Heart left ventricle (tissue), 16 donors: ENCODE results near the gene TCF4. TPM values are rescaled to one million over a fixed set of nuclear protein-coding genes. Genes with fewer than 3 reads are reported as not detected.

Source experiments
- ATAC-seq, 4 donors: fragments of 200-7000 bp; cut with Tn5 transposase; one replicate each; pipeline ENCODE4 v1.9.1; 2020 to 2022; ENCODE audit warnings: moderate library complexity in 4 of 4, mild to moderate bottlenecking in 3 of 4, moderate number of reproducible peaks in 1 of 4
- DNase-seq, 5 donors: peaks; one replicate each; pipeline ENCODE4 v3.0.0-alpha.2; 2020
- H3K27ac ChIP-seq, 12 donors: fragments of 200-600 bp; sonication (generic) in 4 of 12; one replicate each; pipeline versions ENCODE4 v1.5.0 to v1.8.0; 2016 to 2022; ENCODE audit warnings: mild to moderate bottlenecking in 2 of 12
- H3K27me3 ChIP-seq, 9 donors: fragments of 200-600 bp; sonication (generic) in 2 of 9; one replicate each; pipeline versions ENCODE4 v1.5.1 to v1.8.0; 2016 to 2022; ENCODE audit warnings: mild to moderate bottlenecking in 3 of 9
- H3K36me3 ChIP-seq, 9 donors: fragments of 200-600 bp; sonication (generic) in 2 of 9; one replicate each; pipeline versions ENCODE4 v1.5.0 to v1.8.0; 2018 to 2022; ENCODE audit warnings: mild to moderate bottlenecking in 2 of 9
- H3K4me1 ChIP-seq, 12 donors: fragments of 200-600 bp; sonication (generic) in 4 of 12; one replicate each; pipeline versions ENCODE4 v1.5.0 to v1.8.0; 2016 to 2022; ENCODE audit warnings: mild to moderate bottlenecking in 3 of 12
- H3K4me3 ChIP-seq, 12 donors: fragments of 200-600 bp; sonication (generic) in 4 of 12; one replicate each; pipeline versions ENCODE4 v1.5.0 to v1.8.0; 2017 to 2022; ENCODE audit warnings: mild to moderate bottlenecking in 9 of 12, moderate library complexity in 4 of 12
- H3K9me3 ChIP-seq, 12 donors: fragments of 200-600 bp; sonication (generic) in 4 of 12; one replicate each; pipeline versions ENCODE4 v1.5.0 to v1.8.0; 2016 to 2022; ENCODE audit warnings: mild to moderate bottlenecking in 1 of 12
- CTCF ChIP-seq, 12 donors: fragments of 200-600 bp; sonication (generic) in 4 of 12; IDR thresholded peaks; one replicate each; pipeline versions ENCODE4 v1.5.0 to v1.8.0; 2018 to 2022; ENCODE audit warnings: antibody characterized with exemption in 12 of 12, mild to moderate bottlenecking in 5 of 12
- POLR2A ChIP-seq, 2 donors: fragments of 450-650 bp; IDR thresholded peaks; one replicate each; pipeline ENCODE4 v1.6.1; 2017; ENCODE audit warnings: antibody characterized with exemption in 2 of 2, mild to moderate bottlenecking in 2 of 2, moderate library complexity in 2 of 2
- WGBS, 4 donors: extraction: QIAGEN DNeasy Blood & Tissue Kit in 2 of 4; methylation state at CpG; one replicate each; pipeline versions ENCODE4 v1.1.5 to v1.1.7; 2013 to 2018; 5-methylcytosine and 5-hydroxymethylcytosine counted together
- intact Hi-C, 10 donors: fragments of 100-400 bp; cut with DNase I; formaldehyde crosslinking; loops; one replicate each; pipeline versions ENCODE4 v1.11.1 to v1.14.2; 2022
- polyA plus RNA-seq, 2 donors: library from polyadenylated mRNA; stranded (reverse); fragments of 200-250 nt; gene quantifications; one replicate each; pipeline ENCODE4 v1.2.3, GENCODE V29; 2013
- total RNA-seq, 9 donors: library from RNA; depleted of rRNA in 2 of 9; stranded (reverse); fragments of >200 nt in 2 of 9; fragmentation: NEBNext Ultra II Directional in 3 of 9; extraction: Animal tissue kit (Norgen Biotek cat#: 25700) in 3 of 9; gene quantifications; one replicate each; pipeline versions ENCODE4 v1.1.0 to v1.2.4, GENCODE V29; 2016 to 2023
- donor health status: ischemic (EF 13 %, LVEDD 7.1; RV severe dilation, severe dysfunction).
- donor health status: healthy with polysubstance abuse.
- donor health status: DM: no; HTN: yes; CAD: no.
- donor health status: DM: no; HTN: no; CAD: no.
- donor health status: ischemic (EF 25% LVEDD 6.9; RV normal size, moderate dysfunction).
- donor health status: ischemic (EF 25% LVEDD 5.7; RV mildly dilated, moderate dysfunction).
- donor health status: healthy.
- donor health status: DM: yes; HTN: yes; CAD: no.
- donor health status: ischemic (EF 35%, LVEDD 5.7; RV mildly dilated, moderate dysfunction).
- donor health status: nonischemic (EF 11% LVEDD 7.7; RV severe dilation, severe dysfunction).
- donor health status: DM: yes; HTN: yes; CAD: no.
- donor health status: PGD.
- donor health status: ischemic (EF 29% LVEDD 5.4; RV normal size, mild dysfunction).
- donor health status: nonischemic (EF 23%, LVEDD 6.1; RV moderate dilation, normal function).

Gene TCF4
- total and polyA plus RNA-seq, 11 donors = 12.8 to 119 (median 71.5) TPM

- intact Hi-C loops = loop anchor here in 1 of 10 donors (10.0 kb wide), 1 partner anchor 54 kb away; no protein-coding TSS in a partner anchor
- Histone ChIP-seq H3K27ac (peak overlapping the region in 1 of 12 donors; percentile 10), H3K4me3 (no peak overlapping the region), H3K4me1 (peaks cover 8 to 52% (median 32%) of the 10 kb centered on the region in 12 donors), H3K9me3 (no peaks in the 10 kb centered on the region), H3K27me3 (no peaks in the 10 kb centered on the region), H3K36me3 (peaks cover 0 to 93% (median 68%) of the 10 kb centered on the region in 9 donors)
- ATAC-seq = no peak
- WGBS, 4 donors = 62 to 69% (median 66%) methylated on average over 4 of the region's 4 CpGs
- no peak for DNase-seq
- TF ChIP-seq CTCF (IDR thresholded peaks at IDR 0.05) (no peak), POLR2A (IDR thresholded peaks at IDR 0.05) (no peak)
Observed at GRCh38 chr18:55261253-55261652, 326.7 kb downstream of the TCF4 start.

GRCh38 chr18:55258088-55258487 lies 329.9 kb downstream of the TCF4 start:
- intact Hi-C loops = loop anchor here in 1 of 10 donors (5.0 kb wide), 1 partner anchor 64 kb away; no protein-coding TSS in a partner anchor
- Histone ChIP-seq H3K27me3 (no peaks in the 10 kb centered on the region), H3K9me3 (peaks cover 0 to 8% (median 0%) of the 10 kb centered on the region in 12 donors), H3K4me3 (no peak overlapping the region), H3K36me3 (peaks cover 3 to 98% (median 89%) of the 10 kb centered on the region in 9 donors), H3K4me1 (peaks cover 0 to 28% (median 11%) of the 10 kb centered on the region in 12 donors), H3K27ac (no peak overlapping the region)
- 88 to 93% (median 90%) methylated on average over 4 of the region's 4 CpGs for WGBS, 4 donors
- ATAC-seq (no peak), DNase-seq (no peak)
- TF ChIP-seq POLR2A (IDR thresholded peaks at IDR 0.05) (no peak), CTCF (IDR thresholded peaks at IDR 0.05) (no peak)

GRCh38 chr18:55256929-55257289 lies 331.1 kb downstream of the TCF4 start:
- WGBS, 4 donors = 88 to 100% (median 99%) methylated on average over 1 of the region's 1 CpG
- DNase-seq = no peak
- no peak for TF ChIP-seq CTCF (IDR thresholded peaks at IDR 0.05)
- no peak for TF ChIP-seq POLR2A (IDR thresholded peaks at IDR 0.05)
- H3K27ac ChIP-seq = peak overlapping the region in 1 of 12 donors; percentile 3
- intact Hi-C loops = loop anchor here in 1 of 10 donors (5.0 kb wide), 1 partner anchor 65 kb away; no protein-coding TSS in a partner anchor
- no peak overlapping the region for H3K4me3 ChIP-seq
- peaks cover 0 to 28% (median 18%) of the 10 kb centered on the region in 12 donors for H3K4me1 ChIP-seq
- peaks cover 0 to 8% (median 0%) of the 10 kb centered on the region in 12 donors for H3K9me3 ChIP-seq
- peaks cover 3 to 90% (median 82%) of the 10 kb centered on the region in 9 donors for H3K36me3 ChIP-seq
- H3K27me3 ChIP-seq = no peaks in the 10 kb centered on the region
- ATAC-seq = no peak

GRCh38 chr18:55256226-55256928 lies 331.6 kb downstream of the TCF4 start:
- TF ChIP-seq CTCF (IDR thresholded peaks at IDR 0.05) (no peak), POLR2A (IDR thresholded peaks at IDR 0.05) (no peak)
- Histone ChIP-seq H3K4me3 (no peak overlapping the region), H3K27me3 (no peaks in the 10 kb centered on the region), H3K9me3 (peaks cover 0 to 8% (median 0%) of the 10 kb centered on the region in 12 donors), H3K27ac (no peak overlapping the region), H3K36me3 (peaks cover 3 to 86% (median 78%) of the 10 kb centered on the region in 9 donors), H3K4me1 (peaks cover 0 to 27% (median 19%) of the 10 kb centered on the region in 12 donors)
- ATAC-seq (no peak), DNase-seq (no peak)
- intact Hi-C loops = loop anchor here in 1 of 10 donors (5.0 kb wide), 1 partner anchor 66 kb away; no protein-coding TSS in a partner anchor
- WGBS, 4 donors = 90 to 94% (median 92%) methylated on average over 7 of the region's 7 CpGs
